Adrenal gland (tissue), 12 donors: ENCODE results near the gene GNB1L. TPM values are rescaled to one million over a fixed set of nuclear protein-coding genes. Genes with fewer than 3 reads are reported as not detected.
A peak's percentile ranks its signal among the peaks of the same experiment; 100 is the strongest.

Experiments used
- DNase-seq, 7 donors: peaks; one replicate each; pipeline ENCODE4 v3.0.0-alpha.2; 2019 to 2020
- H3K27ac ChIP-seq, 5 donors: fragments of 200-600 bp; sonication (generic) in 4 of 5; 1 replicate in 3 of 5; 2 replicates in 2 of 5; pipeline versions ENCODE4 v1.5.1 to v1.8.0; 2016 to 2020; ENCODE audit warnings: mild to moderate bottlenecking in 1 of 5
- H3K27me3 ChIP-seq: fragments of 200-600 bp; 2 replicates; pipeline ENCODE4 v1.8.0; 2021
- H3K36me3 ChIP-seq, 2 donors: fragments of 200-600 bp; replicated peaks in 1 of 2; 1 replicate in 1 of 2; 2 replicates in 1 of 2; pipeline versions ENCODE4 v1.5.1 to v1.8.0; 2018 to 2022
- H3K4me1 ChIP-seq, 2 donors: fragments of 200-600 bp; replicated peaks in 1 of 2; 1 replicate in 1 of 2; 2 replicates in 1 of 2; pipeline versions ENCODE4 v1.5.1 to v1.8.0; 2018 to 2021
- H3K4me3 ChIP-seq, 4 donors: fragments of 200-600 bp; sonication (generic) in 3 of 4; one replicate each; pipeline ENCODE4 v1.5.1; 2016 to 2018
- H3K9me3 ChIP-seq, 3 donors: fragments of 200-600 bp; sonication (generic) in 1 of 3; replicated peaks in 1 of 3; 1 replicate in 2 of 3; 2 replicates in 1 of 3; pipeline versions ENCODE4 v1.5.1 to v1.8.0; 2016 to 2021
- POLR2A ChIP-seq, 2 donors: fragments of 450-650 bp; IDR thresholded peaks; one replicate each; pipeline ENCODE4 v1.6.1; 2017; ENCODE audit warnings: antibody characterized with exemption in 2 of 2, mild to moderate bottlenecking in 2 of 2, moderate library complexity in 1 of 2
- WGBS, 4 donors: extraction: QIAGEN DNeasy Blood & Tissue Kit in 2 of 4; methylation state at CpG; one replicate each; pipeline versions ENCODE4 v1.1.5 to v1.1.7; 2013 to 2017; 5-methylcytosine and 5-hydroxymethylcytosine counted together
- intact Hi-C, 2 donors: fragments of 100-400 bp; cut with DNase I; formaldehyde crosslinking; loops; one replicate each; pipeline versions ENCODE4 v1.14.1 to v1.15.0; 2022 to 2023
- polyA plus RNA-seq, 3 donors: library from polyadenylated mRNA; stranded (reverse); fragments of 200-250 nt in 2 of 3; fragments of 350-450 nt in 1 of 3; fragmentation: Illumina TruSeq in 1 of 3; extraction: RNeasy Lipid Tissue Mini Kit (QIAGEN cat#74804) in 1 of 3; gene quantifications; one replicate each; pipeline ENCODE4 v1.2.3, GENCODE V29; 2013 to 2014
- total RNA-seq, 9 donors: library from RNA; depleted of rRNA in 4 of 9; stranded (reverse); fragments of >200 nt in 4 of 9; fragments of 120-200 nt in 1 of 9; fragmentation: NEBNext Ultra II Directional in 1 of 9; extraction: Animal tissue kit (Norgen Biotek cat#: 25700) in 1 of 9; gene quantifications; one replicate each; pipeline versions ENCODE4 v1.1.0 to v1.2.4, GENCODE V29; 2013 to 2023
- TF ChIP-seq, protein P1 (sequence below), 6 experiments: fragments of 450-650 bp in 4 of 6; fragments of 200-600 bp in 2 of 6; sonication (generic) in 1 of 6; IDR thresholded peaks; 1 replicate in 5 of 6; 2 replicates in 1 of 6; pipeline versions ENCODE4 v1.5.1 to v1.8.0; 2016 to 2021; ENCODE audit warnings: antibody characterized with exemption in 6 of 6, mild to moderate bottlenecking in 2 of 6, moderate library complexity in 1 of 6
- donor health status: healthy with polysubstance abuse.
- donor health status: Bipolar disorder and iron deficiency.
- donor health status: DM: yes; HTN: yes; CAD: no.
- donor health status: DM: no; HTN: no; CAD: no.
- donor health status: DM: no; HTN: no; CAD: no.
- donor health status: DM: yes; HTN: yes; CAD: no.

The GNB1L gene
- total and polyA plus RNA-seq, 12 donors: 0.26 to 6.6 (median 4.2) TPM; not detected in 1

DNA sequence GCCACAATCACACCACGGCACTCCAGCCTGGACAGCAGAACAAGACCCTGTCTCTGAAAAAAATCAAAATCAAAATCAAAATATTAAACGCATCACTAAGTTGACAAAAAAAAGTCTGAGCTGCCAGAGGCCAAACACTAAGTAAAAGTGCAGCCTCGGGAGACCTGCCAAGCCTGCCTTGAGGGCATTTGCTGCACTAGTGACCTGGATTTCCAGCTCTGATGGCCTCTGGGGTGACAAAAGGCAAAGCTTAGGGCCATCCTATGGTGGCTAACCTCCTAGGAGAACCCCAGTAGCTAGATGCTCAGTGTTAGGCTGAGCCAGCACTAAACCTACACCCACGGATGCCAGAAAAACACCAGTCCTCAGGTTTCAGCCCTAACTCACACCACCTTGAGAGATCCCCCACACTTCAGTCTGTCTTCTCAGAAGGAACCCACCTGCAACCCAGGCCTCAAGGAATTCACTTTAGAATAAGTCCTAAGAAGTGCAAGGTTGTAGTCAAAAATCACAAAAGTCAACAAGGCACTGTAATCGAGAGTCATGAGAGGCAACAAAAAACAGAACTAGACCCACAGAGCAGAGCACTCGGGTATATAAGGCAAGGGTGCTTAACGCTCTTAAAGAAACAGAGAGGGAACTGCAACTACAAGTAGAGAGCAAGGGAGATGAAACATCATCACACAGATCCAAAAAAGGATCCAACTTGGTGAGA is 28.6 kb downstream of the GNB1L start:
- no peaks in the 10 kb centered on the region for H3K36me3 ChIP-seq
- WGBS, 4 donors: 88 to 90% (median 89%) methylated on average over 7 of the region's 7 CpGs
- H3K4me1 ChIP-seq: no peaks in the 10 kb centered on the region
- intact Hi-C loops: no loop called here
- H3K27me3 ChIP-seq: no peaks in the 10 kb centered on the region
- DNase-seq: peak in 4 of 7 donors; percentile 2 to 33 (median 10)
- no peak overlapping the region for H3K4me3 ChIP-seq
- no peak overlapping the region for H3K27ac ChIP-seq
- TF ChIP-seq, protein P1, sequence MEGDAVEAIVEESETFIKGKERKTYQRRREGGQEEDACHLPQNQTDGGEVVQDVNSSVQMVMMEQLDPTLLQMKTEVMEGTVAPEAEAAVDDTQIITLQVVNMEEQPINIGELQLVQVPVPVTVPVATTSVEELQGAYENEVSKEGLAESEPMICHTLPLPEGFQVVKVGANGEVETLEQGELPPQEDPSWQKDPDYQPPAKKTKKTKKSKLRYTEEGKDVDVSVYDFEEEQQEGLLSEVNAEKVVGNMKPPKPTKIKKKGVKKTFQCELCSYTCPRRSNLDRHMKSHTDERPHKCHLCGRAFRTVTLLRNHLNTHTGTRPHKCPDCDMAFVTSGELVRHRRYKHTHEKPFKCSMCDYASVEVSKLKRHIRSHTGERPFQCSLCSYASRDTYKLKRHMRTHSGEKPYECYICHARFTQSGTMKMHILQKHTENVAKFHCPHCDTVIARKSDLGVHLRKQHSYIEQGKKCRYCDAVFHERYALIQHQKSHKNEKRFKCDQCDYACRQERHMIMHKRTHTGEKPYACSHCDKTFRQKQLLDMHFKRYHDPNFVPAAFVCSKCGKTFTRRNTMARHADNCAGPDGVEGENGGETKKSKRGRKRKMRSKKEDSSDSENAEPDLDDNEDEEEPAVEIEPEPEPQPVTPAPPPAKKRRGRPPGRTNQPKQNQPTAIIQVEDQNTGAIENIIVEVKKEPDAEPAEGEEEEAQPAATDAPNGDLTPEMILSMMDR (IDR thresholded peaks at IDR 0.05): no peak
- TF ChIP-seq POLR2A (IDR thresholded peaks at IDR 0.05): no peak
- no peaks in the 10 kb centered on the region for H3K9me3 ChIP-seq

DNA sequence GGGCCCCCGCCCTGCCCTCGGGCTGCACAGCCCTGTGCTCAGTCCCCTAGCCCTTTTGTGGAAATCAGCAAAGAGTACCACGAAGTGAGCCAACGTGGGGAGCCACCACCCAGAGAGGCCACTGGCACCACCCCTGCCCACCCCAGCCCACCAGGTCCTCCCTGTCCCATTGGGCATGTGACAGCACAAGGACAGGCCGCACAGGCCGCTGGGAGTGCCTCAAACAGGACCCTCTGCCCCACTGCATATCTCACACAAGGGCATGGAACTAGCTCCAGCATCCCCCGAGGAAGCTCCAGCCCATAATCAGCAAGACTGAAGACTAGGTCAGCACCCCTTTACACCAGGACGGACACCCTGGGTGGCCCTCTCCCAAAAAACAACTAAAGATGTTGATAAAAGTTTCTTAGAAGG is 29.7 kb downstream of the GNB1L start:
- intact Hi-C loops: no loop called here
- H3K36me3 ChIP-seq: no peaks in the 10 kb centered on the region
- H3K4me1 ChIP-seq: no peaks in the 10 kb centered on the region
- H3K27me3 ChIP-seq: no peaks in the 10 kb centered on the region
- peak in 5 of 7 donors; percentile 1 to 42 (median 10) for DNase-seq
- no peak for TF ChIP-seq POLR2A (IDR thresholded peaks at IDR 0.05)
- TF ChIP-seq, protein P1 (IDR thresholded peaks at IDR 0.05): no peak
- no peaks in the 10 kb centered on the region for H3K9me3 ChIP-seq
- H3K27ac ChIP-seq: no peak overlapping the region
- WGBS, 4 donors: 90 to 97% (median 94%) methylated on average over 6 to 8 of the region's 8 CpGs
- H3K4me3 ChIP-seq: no peak overlapping the region

DNA sequence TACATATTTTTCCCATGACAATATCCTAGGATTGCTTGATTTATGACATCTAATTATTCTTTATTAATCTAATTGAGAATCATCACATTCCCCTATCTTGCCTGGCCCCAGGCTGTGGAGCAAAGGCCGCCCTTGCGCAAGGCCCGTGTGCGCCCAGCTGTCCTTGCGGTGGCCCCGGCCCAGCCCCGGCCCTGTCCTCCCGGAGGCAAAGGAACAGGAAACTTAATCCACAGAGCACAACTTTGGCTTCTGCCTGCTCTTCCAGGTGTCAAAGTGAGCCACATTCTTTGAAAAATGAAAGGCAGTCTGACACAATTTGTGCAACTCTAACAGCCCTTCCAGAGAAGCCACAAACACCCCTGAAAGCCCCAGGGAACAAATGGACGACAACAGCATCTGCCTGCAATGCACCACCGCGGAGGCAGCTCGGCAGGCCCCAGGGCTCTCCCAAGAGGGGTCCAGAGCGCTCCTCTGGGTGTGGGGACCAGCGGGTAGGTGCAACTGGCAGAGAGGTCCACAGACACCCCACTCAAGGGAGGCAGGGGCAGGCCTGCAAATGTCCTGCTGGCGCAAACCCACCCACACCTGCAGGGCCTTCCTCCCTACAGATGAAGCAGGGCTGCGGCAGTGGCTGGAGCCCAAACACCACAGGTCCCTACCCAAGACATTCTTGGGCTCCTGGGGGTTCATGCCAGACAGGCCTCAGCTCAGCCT is 30.3 kb downstream of the GNB1L start:
- Histone ChIP-seq H3K27ac (no peak overlapping the region), H3K27me3 (no peaks in the 10 kb centered on the region), H3K4me1 (no peaks in the 10 kb centered on the region), H3K4me3 (no peak overlapping the region), H3K36me3 (no peaks in the 10 kb centered on the region), H3K9me3 (no peaks in the 10 kb centered on the region)
- WGBS, 4 donors: 79 to 87% (median 83%) methylated on average over 16 of the region's 16 CpGs
- DNase-seq: peak in 3 of 7 donors; percentile 2 to 44 (median 13)
- TF ChIP-seq POLR2A (IDR thresholded peaks at IDR 0.05): no peak
- TF ChIP-seq, protein P1 (IDR thresholded peaks at IDR 0.05): no peak
- intact Hi-C loops: no loop called here

DNA sequence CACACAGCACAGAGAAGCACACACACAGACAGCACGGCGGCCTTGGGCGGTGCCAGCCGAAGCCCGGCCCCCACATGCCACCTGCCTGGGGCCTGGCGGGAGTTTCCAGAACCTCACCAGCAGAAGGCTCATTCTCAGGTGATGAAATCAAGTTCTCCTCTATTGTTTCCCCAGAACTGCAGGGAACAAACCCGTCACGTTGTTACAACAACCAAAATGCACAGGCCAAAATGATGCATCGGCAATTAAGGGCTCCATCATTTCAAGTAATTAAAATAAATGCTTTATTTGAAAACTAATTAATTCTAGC is 30.8 kb downstream of the GNB1L start:
- DNase-seq: peak in 4 of 7 donors; percentile 4 to 47 (median 12)
- TF ChIP-seq POLR2A (IDR thresholded peaks at IDR 0.05): no peak
- TF ChIP-seq, protein P1 (IDR thresholded peaks at IDR 0.05): no peak
- no peak overlapping the region for H3K4me3 ChIP-seq
- H3K36me3 ChIP-seq: no peaks in the 10 kb centered on the region
- H3K27ac ChIP-seq: no peak overlapping the region
- H3K27me3 ChIP-seq: no peaks in the 10 kb centered on the region
- H3K4me1 ChIP-seq: no peaks in the 10 kb centered on the region
- WGBS, 4 donors: 90 to 95% (median 94%) methylated on average over 4 to 9 of the region's 9 CpGs
- intact Hi-C loops: no loop called here
- H3K9me3 ChIP-seq: no peaks in the 10 kb centered on the region
